Measurements from ENCODE around the gene FMN1. TPM values are rescaled to one million over a fixed set of nuclear protein-coding genes. Genes with fewer than 3 reads are reported as not detected.

FMN1 gene
- total RNA-seq, 2 donors from 2014 or later, result 2.4 to 3.1 TPM

GRCh38 chr15:32823750-32824149 lies 370.8 kb downstream of the FMN1 start:
- DNase-seq (ENCODE audit: low spot score), result no peak
- H3K36me3 ChIP-seq, result no peaks in the 10 kb centered on the region
- TF ChIP-seq, protein P1, sequence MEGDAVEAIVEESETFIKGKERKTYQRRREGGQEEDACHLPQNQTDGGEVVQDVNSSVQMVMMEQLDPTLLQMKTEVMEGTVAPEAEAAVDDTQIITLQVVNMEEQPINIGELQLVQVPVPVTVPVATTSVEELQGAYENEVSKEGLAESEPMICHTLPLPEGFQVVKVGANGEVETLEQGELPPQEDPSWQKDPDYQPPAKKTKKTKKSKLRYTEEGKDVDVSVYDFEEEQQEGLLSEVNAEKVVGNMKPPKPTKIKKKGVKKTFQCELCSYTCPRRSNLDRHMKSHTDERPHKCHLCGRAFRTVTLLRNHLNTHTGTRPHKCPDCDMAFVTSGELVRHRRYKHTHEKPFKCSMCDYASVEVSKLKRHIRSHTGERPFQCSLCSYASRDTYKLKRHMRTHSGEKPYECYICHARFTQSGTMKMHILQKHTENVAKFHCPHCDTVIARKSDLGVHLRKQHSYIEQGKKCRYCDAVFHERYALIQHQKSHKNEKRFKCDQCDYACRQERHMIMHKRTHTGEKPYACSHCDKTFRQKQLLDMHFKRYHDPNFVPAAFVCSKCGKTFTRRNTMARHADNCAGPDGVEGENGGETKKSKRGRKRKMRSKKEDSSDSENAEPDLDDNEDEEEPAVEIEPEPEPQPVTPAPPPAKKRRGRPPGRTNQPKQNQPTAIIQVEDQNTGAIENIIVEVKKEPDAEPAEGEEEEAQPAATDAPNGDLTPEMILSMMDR (IDR thresholded peaks at IDR 0.05), result no peak
- H3K27me3 ChIP-seq, result no peaks in the 10 kb centered on the region
- H3K4me1 ChIP-seq, result no peaks in the 10 kb centered on the region
- no peaks in the 10 kb centered on the region for H3K9me3 ChIP-seq
- H3K4me3 ChIP-seq, result no peak overlapping the region
- no peak overlapping the region for H3K27ac ChIP-seq

DNA sequence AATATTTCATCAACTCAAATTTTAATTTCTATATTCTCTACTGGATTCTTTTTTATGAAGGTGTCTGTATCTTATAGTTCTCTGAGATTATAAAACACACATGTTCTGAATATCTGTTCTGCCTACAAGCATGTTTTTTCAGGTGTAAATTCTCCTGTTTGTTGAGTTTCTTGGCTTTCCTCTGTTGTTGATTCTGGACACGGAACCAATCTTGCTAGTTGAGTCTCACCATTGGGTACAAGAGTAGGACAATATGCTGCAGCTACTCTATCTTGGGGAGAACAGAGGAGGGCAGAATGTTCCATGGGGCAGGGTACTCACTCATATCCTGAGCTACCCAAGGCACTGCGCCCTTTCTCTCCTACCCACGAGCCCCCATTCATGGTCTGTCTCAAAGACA lies 371.8 kb downstream of the FMN1 start:
- H3K4me1 ChIP-seq, result no peaks in the 10 kb centered on the region
- no peaks in the 10 kb centered on the region for H3K36me3 ChIP-seq
- TF ChIP-seq, protein P1 (IDR thresholded peaks at IDR 0.05), result no peak
- H3K27ac ChIP-seq, result no peak overlapping the region
- DNase-seq (ENCODE audit: low spot score), result no peak
- no peak overlapping the region for H3K4me3 ChIP-seq
- no peaks in the 10 kb centered on the region for H3K27me3 ChIP-seq
- no peaks in the 10 kb centered on the region for H3K9me3 ChIP-seq

DNA sequence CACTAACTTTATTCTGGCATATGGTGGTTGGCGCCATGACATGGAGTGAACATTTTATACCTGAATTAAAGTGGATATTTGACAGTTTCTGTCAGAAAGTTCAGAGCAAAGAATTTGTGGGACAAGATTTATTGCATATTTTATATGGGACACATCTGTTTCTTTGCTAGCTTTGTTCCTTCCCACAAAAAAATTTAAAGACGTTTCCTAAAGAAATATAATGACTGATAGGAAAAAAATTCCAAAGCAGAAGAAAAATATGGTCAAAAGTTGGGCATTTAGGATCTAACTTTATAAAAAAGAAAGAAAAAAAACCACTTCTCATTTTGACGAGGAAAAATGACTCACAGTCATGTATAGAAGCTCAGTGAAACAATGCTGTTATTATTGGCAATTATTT lies 375.1 kb downstream of the FMN1 start:
- no peak overlapping the region for H3K4me3 ChIP-seq
- no peaks in the 10 kb centered on the region for H3K4me1 ChIP-seq
- no peak for DNase-seq (ENCODE audit: low spot score)
- TF ChIP-seq, protein P1 (IDR thresholded peaks at IDR 0.05), result no peak
- H3K36me3 ChIP-seq, result no peaks in the 10 kb centered on the region
- H3K27me3 ChIP-seq, result no peaks in the 10 kb centered on the region
- no peaks in the 10 kb centered on the region for H3K9me3 ChIP-seq
- H3K27ac ChIP-seq, result no peak overlapping the region

GRCh38 chr15:32818758-32819447 lies 375.6 kb downstream of the FMN1 start:
- H3K27ac ChIP-seq, result no peak overlapping the region
- DNase-seq (ENCODE audit: low spot score), result no peak

GRCh38 chr15:32817577-32817976 lies 376.9 kb downstream of the FMN1 start:
- H3K36me3 ChIP-seq, result no peaks in the 10 kb centered on the region
- DNase-seq (ENCODE audit: low spot score), result no peak
- TF ChIP-seq, protein P1 (IDR thresholded peaks at IDR 0.05), result no peak
- no peaks in the 10 kb centered on the region for H3K9me3 ChIP-seq
- H3K4me3 ChIP-seq, result no peak overlapping the region
- no peak overlapping the region for H3K27ac ChIP-seq
- no peaks in the 10 kb centered on the region for H3K4me1 ChIP-seq
- no peaks in the 10 kb centered on the region for H3K27me3 ChIP-seq

More at GRCh38 chr15:32818758-32819447, 375.6 kb downstream of the FMN1 start:
- H3K36me3 ChIP-seq, result no peaks in the 10 kb centered on the region
- no peak overlapping the region for H3K4me3 ChIP-seq
- TF ChIP-seq, protein P1 (IDR thresholded peaks at IDR 0.05), result no peak
- no peaks in the 10 kb centered on the region for H3K27me3 ChIP-seq
- no peaks in the 10 kb centered on the region for H3K4me1 ChIP-seq
- H3K9me3 ChIP-seq, result no peaks in the 10 kb centered on the region

GRCh38 chr15:32807331-32807730 lies 387.2 kb downstream of the FMN1 start:
- Histone ChIP-seq H3K4me3 (no peak overlapping the region), H3K36me3 (no peaks in the 10 kb centered on the region), H3K27me3 (no peaks in the 10 kb centered on the region), H3K4me1 (no peaks in the 10 kb centered on the region), H3K27ac (no peak overlapping the region), H3K9me3 (no peaks in the 10 kb centered on the region)
- DNase-seq (ENCODE audit: low spot score), result no peak
- TF ChIP-seq, protein P1 (IDR thresholded peaks at IDR 0.05), result no peak

Data from right atrium auricular region (tissue), 2 donors.